HEK293 (cell line): Measurements from ENCODE around the gene SCAF1.

Experiments used
- EGR2 ChIP-seq: fragments of 450-650 bp; formaldehyde crosslinking; IDR thresholded peaks from 2 replicates; pipeline ENCODE4 v1.5.1; 2016; ENCODE audit warnings: low read depth, missing biosample characterization, missing genetic modification characterization
- KLF9 ChIP-seq: fragments of 450-650 bp; formaldehyde crosslinking; IDR thresholded peaks from 2 replicates; pipeline ENCODE4 v1.5.1; 2016; ENCODE audit warnings: missing biosample characterization, missing genetic modification characterization, low read depth
- MZF1 ChIP-seq: fragments of 450-650 bp; formaldehyde crosslinking; IDR thresholded peaks from 2 replicates; pipeline ENCODE4 v1.5.1; 2017; ENCODE audit warnings: missing biosample characterization, missing genetic modification characterization, borderline replicate concordance
- OVOL3 ChIP-seq: fragments of 450-650 bp; formaldehyde crosslinking; IDR thresholded peaks from 2 replicates; pipeline ENCODE4 v1.5.1; 2016; ENCODE audit warnings: missing biosample characterization, missing genetic modification characterization
- ZBTB7A ChIP-seq: fragments of 450-650 bp; formaldehyde crosslinking; IDR thresholded peaks from 2 replicates; pipeline ENCODE4 v1.5.1; 2016; ENCODE audit warnings: low read depth, missing biosample characterization, missing genetic modification characterization
- ZBTB8A ChIP-seq: fragments of 450-650 bp; formaldehyde crosslinking; IDR thresholded peaks from 2 replicates; pipeline ENCODE4 v1.5.1; 2016; ENCODE audit warnings: missing biosample characterization, missing genetic modification characterization
- ZFP37 ChIP-seq: fragments of 450-650 bp; formaldehyde crosslinking; IDR thresholded peaks from 2 replicates; pipeline ENCODE4 v1.5.1; 2016; ENCODE audit warnings: missing biosample characterization, missing genetic modification characterization
- ZFP69B ChIP-seq: fragments of 450-650 bp; formaldehyde crosslinking; IDR thresholded peaks from 2 replicates; pipeline ENCODE4 v1.5.1; 2016; ENCODE audit warnings: missing biosample characterization, missing genetic modification characterization
- ZNF184 ChIP-seq: fragments of 450-650 bp; IDR thresholded peaks from 2 replicates; pipeline ENCODE4 v1.5.1; 2018; ENCODE audit warnings: missing biosample characterization, mild to moderate bottlenecking, missing genetic modification characterization
- ZNF2 ChIP-seq: fragments of 450-650 bp; formaldehyde crosslinking; IDR thresholded peaks from 2 replicates; pipeline ENCODE4 v1.5.1; 2016; ENCODE audit warnings: missing biosample characterization, missing genetic modification characterization
- ZNF211 ChIP-seq: fragments of 450-650 bp; formaldehyde crosslinking; IDR thresholded peaks from 2 replicates; pipeline ENCODE4 v1.5.1; 2016; ENCODE audit warnings: low read depth, missing biosample characterization, missing genetic modification characterization
- ZNF335 ChIP-seq: fragments of 450-650 bp; formaldehyde crosslinking; conservative IDR thresholded peaks from 2 replicates; pipeline ENCODE4 v1.5.1; 2016; ENCODE audit warnings: missing biosample characterization, missing genetic modification characterization
- ZNF366 ChIP-seq: fragments of 450-650 bp; formaldehyde crosslinking; conservative IDR thresholded peaks from 2 replicates; pipeline ENCODE4 v1.5.1; 2016; ENCODE audit warnings: missing biosample characterization, missing genetic modification characterization
- ZNF48 ChIP-seq: fragments of 450-650 bp; formaldehyde crosslinking; IDR thresholded peaks from 2 replicates; pipeline ENCODE4 v1.5.1; 2016; ENCODE audit warnings: missing biosample characterization, missing genetic modification characterization
- ZNF514 ChIP-seq: fragments of 450-650 bp; formaldehyde crosslinking; IDR thresholded peaks from 2 replicates; pipeline ENCODE4 v1.5.1; 2016; ENCODE audit warnings: missing biosample characterization, missing genetic modification characterization
- ZNF571 ChIP-seq: fragments of 450-650 bp; formaldehyde crosslinking; IDR thresholded peaks from 2 replicates; pipeline ENCODE4 v1.5.0; 2017; ENCODE audit warnings: missing biosample characterization, missing genetic modification characterization
- ZNF660 ChIP-seq: fragments of 450-650 bp; IDR thresholded peaks from 2 replicates; pipeline ENCODE4 v1.5.1; 2018; ENCODE audit warnings: missing biosample characterization, mild to moderate bottlenecking, missing genetic modification characterization
- ZNF76 ChIP-seq: fragments of 450-650 bp; formaldehyde crosslinking; IDR thresholded peaks from 2 replicates; pipeline ENCODE4; 2016; ENCODE audit warnings: low read depth, missing biosample characterization, missing genetic modification characterization, borderline replicate concordance
- ZNF777 ChIP-seq: fragments of 450-650 bp; formaldehyde crosslinking; IDR thresholded peaks from 2 replicates; pipeline ENCODE4 v1.5.1; 2017; ENCODE audit warnings: missing biosample characterization, missing genetic modification characterization, borderline replicate concordance
- TF ChIP-seq, protein P1 (sequence below): fragments of 450-650 bp; formaldehyde crosslinking; conservative IDR thresholded peaks from 2 replicates; pipeline ENCODE4 v1.5.1; 2016; ENCODE audit warnings: low read depth, missing biosample characterization, missing genetic modification characterization
- TF ChIP-seq, protein P2 (sequence below): fragments of 450-650 bp; formaldehyde crosslinking; IDR thresholded peaks from 2 replicates; pipeline ENCODE4 v1.5.1; 2016; ENCODE audit warnings: missing biosample characterization, missing genetic modification characterization
- TF ChIP-seq, protein P3 (sequence below): fragments of 450-650 bp; formaldehyde crosslinking; IDR thresholded peaks from 2 replicates; pipeline ENCODE4 v1.5.1; 2016; ENCODE audit warnings: missing biosample characterization, missing genetic modification characterization
- TF ChIP-seq, protein P4 (sequence below): fragments of 450-650 bp; IDR thresholded peaks from 2 replicates; pipeline ENCODE4 v1.5.1; 2018; ENCODE audit warnings: missing biosample characterization, missing genetic modification characterization
- TF ChIP-seq, protein P5 (sequence below): fragments of 450-650 bp; IDR thresholded peaks from 2 replicates; pipeline ENCODE4 v1.5.1; 2018; ENCODE audit warnings: missing biosample characterization, mild to moderate bottlenecking, missing genetic modification characterization

SCAF1 gene

DNA sequence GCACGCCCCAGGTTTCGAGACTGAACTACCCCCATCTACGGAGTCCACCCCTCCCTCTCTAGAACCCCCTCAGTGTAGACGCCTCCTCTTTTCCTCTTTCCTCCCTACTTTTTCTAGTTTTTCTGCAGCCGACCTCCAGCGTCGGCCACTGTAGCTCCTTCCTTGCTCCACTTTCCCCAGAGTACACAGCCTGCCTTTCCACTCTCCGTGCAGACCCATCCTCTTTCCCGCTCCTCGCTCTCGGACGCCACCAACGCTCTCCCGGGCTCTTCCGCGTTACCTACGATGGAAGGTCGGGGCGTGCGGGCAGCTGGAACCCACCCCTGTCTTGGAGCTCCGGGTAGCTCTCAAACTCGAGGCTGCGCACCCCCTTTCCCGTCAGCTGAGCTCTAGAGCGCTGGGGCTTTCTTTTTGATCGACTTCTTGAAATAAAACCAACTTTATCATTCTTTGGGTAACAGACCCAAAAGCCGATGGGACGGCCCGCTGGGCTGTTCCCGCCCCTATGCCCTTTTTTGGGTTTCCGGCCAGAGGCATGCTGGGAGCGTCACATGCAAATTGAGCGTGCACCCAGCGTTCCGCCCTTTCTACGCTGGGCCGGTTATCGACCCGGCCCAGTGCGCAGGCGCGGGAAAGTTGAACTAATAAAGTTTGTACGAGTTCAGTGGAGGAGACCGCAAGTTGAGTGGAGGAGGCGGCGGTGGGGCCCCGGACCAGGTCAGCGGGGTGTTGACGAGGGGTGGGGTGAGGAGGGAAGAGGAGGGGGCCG is 23.5 kb downstream of the SCAF1 start, which contains the start of the genes BCL2L12 and IRF3 (continued):
- TF ChIP-seq ZNF777 (tag by site-specific recombination) (peak; percentile 69; the same call in 1 of the 2 replicates), ZNF211 (no peak), OVOL3 (no peak), ZNF366 (tag by site-specific recombination) (peak; percentile 61; the same call in 1 of the 2 replicates), ZNF76 (tag by site-specific recombination) (peak; percentile 84; the same call in 1 of the 2 replicates), ZFP69B (tag by site-specific recombination) (peak; percentile 72), ZNF184 (no peak), ZNF571 (no peak), EGR2 (tag by site-specific recombination) (peak; percentile 37; the same call in 1 of the 2 replicates), ZFP37 (tag by site-specific recombination) (peak; percentile 71; the same call in 1 of the 2 replicates), ZBTB7A (tag by site-specific recombination) (no peak), KLF9 (tag by site-specific recombination) (0 out of 2 replicates have a peak, but pooled peaks have one; percentile 10), MZF1 (tag by site-specific recombination) (no peak), ZNF48 (no peak), ZNF660 (tag by site-specific recombination) (peak; percentile 36; the same call in 1 of the 2 replicates), ZNF2 (tag by site-specific recombination) (0 out of 2 replicates have a peak, but pooled peaks have one; percentile 33), ZNF514 (tag by site-specific recombination) (no peak), ZNF335 (peak; percentile 57; the same call in 1 of the 2 replicates), ZBTB8A (peak; percentile 39; the same call in 1 of the 2 replicates)
- TF ChIP-seq, protein P1, sequence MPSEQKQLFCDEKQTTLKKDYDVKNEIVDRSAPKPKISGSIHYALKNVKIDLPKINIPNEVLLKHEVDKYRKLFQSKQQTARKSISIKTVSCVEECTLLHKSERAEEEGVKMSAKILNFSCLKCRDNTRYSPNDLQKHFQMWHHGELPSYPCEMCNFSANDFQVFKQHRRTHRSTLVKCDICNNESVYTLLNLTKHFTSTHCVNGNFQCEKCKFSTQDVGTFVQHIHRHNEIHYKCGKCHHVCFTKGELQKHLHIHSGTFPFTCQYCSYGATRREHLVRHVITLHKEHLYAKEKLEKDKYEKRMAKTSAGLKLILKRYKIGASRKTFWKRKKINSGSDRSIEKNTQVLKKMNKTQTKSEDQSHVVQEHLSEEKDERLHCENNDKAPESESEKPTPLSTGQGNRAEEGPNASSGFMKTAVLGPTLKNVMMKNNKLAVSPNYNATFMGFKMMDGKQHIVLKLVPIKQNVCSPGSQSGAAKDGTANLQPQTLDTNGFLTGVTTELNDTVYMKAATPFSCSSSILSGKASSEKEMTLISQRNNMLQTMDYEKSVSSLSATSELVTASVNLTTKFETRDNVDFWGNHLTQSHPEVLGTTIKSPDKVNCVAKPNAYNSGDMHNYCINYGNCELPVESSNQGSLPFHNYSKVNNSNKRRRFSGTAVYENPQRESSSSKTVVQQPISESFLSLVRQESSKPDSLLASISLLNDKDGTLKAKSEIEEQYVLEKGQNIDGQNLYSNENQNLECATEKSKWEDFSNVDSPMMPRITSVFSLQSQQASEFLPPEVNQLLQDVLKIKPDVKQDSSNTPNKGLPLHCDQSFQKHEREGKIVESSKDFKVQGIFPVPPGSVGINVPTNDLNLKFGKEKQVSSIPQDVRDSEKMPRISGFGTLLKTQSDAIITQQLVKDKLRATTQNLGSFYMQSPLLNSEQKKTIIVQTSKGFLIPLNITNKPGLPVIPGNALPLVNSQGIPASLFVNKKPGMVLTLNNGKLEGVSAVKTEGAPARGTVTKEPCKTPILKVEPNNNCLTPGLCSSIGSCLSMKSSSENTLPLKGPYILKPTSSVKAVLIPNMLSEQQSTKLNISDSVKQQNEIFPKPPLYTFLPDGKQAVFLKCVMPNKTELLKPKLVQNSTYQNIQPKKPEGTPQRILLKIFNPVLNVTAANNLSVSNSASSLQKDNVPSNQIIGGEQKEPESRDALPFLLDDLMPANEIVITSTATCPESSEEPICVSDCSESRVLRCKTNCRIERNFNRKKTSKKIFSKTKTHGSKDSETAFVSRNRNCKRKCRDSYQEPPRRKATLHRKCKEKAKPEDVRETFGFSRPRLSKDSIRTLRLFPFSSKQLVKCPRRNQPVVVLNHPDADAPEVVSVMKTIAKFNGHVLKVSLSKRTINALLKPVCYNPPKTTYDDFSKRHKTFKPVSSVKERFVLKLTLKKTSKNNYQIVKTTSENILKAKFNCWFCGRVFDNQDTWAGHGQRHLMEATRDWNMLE: no peak
- TF ChIP-seq, protein P2, sequence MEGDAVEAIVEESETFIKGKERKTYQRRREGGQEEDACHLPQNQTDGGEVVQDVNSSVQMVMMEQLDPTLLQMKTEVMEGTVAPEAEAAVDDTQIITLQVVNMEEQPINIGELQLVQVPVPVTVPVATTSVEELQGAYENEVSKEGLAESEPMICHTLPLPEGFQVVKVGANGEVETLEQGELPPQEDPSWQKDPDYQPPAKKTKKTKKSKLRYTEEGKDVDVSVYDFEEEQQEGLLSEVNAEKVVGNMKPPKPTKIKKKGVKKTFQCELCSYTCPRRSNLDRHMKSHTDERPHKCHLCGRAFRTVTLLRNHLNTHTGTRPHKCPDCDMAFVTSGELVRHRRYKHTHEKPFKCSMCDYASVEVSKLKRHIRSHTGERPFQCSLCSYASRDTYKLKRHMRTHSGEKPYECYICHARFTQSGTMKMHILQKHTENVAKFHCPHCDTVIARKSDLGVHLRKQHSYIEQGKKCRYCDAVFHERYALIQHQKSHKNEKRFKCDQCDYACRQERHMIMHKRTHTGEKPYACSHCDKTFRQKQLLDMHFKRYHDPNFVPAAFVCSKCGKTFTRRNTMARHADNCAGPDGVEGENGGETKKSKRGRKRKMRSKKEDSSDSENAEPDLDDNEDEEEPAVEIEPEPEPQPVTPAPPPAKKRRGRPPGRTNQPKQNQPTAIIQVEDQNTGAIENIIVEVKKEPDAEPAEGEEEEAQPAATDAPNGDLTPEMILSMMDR (tag by site-specific recombination): peak; percentile 50; the same call in 1 of the 2 replicates
- TF ChIP-seq, protein P3, sequence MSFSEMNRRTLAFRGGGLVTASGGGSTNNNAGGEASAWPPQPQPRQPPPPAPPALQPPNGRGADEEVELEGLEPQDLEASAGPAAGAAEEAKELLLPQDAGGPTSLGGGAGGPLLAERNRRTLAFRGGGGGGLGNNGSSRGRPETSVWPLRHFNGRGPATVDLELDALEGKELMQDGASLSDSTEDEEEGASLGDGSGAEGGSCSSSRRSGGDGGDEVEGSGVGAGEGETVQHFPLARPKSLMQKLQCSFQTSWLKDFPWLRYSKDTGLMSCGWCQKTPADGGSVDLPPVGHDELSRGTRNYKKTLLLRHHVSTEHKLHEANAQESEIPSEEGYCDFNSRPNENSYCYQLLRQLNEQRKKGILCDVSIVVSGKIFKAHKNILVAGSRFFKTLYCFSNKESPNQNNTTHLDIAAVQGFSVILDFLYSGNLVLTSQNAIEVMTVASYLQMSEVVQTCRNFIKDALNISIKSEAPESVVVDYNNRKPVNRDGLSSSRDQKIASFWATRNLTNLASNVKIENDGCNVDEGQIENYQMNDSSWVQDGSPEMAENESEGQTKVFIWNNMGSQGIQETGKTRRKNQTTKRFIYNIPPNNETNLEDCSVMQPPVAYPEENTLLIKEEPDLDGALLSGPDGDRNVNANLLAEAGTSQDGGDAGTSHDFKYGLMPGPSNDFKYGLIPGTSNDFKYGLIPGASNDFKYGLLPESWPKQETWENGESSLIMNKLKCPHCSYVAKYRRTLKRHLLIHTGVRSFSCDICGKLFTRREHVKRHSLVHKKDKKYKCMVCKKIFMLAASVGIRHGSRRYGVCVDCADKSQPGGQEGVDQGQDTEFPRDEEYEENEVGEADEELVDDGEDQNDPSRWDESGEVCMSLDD (tag by site-specific recombination): peak; percentile 67
- TF ChIP-seq, protein P4, sequence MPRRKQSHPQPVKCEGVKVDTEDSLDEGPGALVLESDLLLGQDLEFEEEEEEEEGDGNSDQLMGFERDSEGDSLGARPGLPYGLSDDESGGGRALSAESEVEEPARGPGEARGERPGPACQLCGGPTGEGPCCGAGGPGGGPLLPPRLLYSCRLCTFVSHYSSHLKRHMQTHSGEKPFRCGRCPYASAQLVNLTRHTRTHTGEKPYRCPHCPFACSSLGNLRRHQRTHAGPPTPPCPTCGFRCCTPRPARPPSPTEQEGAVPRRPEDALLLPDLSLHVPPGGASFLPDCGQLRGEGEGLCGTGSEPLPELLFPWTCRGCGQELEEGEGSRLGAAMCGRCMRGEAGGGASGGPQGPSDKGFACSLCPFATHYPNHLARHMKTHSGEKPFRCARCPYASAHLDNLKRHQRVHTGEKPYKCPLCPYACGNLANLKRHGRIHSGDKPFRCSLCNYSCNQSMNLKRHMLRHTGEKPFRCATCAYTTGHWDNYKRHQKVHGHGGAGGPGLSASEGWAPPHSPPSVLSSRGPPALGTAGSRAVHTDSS (tag by site-specific recombination): no peak
- TF ChIP-seq, protein P5, sequence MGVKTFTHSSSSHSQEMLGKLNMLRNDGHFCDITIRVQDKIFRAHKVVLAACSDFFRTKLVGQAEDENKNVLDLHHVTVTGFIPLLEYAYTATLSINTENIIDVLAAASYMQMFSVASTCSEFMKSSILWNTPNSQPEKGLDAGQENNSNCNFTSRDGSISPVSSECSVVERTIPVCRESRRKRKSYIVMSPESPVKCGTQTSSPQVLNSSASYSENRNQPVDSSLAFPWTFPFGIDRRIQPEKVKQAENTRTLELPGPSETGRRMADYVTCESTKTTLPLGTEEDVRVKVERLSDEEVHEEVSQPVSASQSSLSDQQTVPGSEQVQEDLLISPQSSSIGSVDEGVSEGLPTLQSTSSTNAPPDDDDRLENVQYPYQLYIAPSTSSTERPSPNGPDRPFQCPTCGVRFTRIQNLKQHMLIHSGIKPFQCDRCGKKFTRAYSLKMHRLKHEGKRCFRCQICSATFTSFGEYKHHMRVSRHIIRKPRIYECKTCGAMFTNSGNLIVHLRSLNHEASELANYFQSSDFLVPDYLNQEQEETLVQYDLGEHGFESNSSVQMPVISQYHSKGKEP (tag by site-specific recombination): peak; percentile 21; the same call in 1 of the 2 replicates
